HepG2 (cell line): Measurements from ENCODE around the gene SETD2. TPM values are rescaled to one million over a fixed set of nuclear protein-coding genes. Genes with fewer than 3 reads are reported as not detected.
A peak's percentile ranks its signal among the peaks of the same experiment; 100 is the strongest.

Source experiments
- ATAC-seq: fragments of 200-7000 bp; cut with Tn5 transposase; 3 replicates; pipeline ENCODE4 v1.9.1; 2020; ENCODE audit warnings: mild to moderate bottlenecking, moderate library complexity
- BruUV-seq: library from RNA; stranded (reverse); fragments of 400-500 nt; replicated peaks from 2 replicates; lab custom pipeline; 2021; lab: Mats Ljungman, UMichigan
- CTCF ChIA-PET: fragments of 300-600 bp; formaldehyde crosslinking; extraction: SDS; loops from one replicate; lab custom pipeline; 2021; ENCODE audit warnings: low total read pairs, inconsistent platforms, low intra/inter-chr PET ratio; lab: Yijun Ruan, JAX
- POLR2A ChIA-PET: fragments of 350-600 bp; sonication (Branson Sonifier 250); formaldehyde crosslinking; loops from one replicate; lab custom pipeline; 2020; ENCODE audit warnings: antibody characterized with exemption, inconsistent platforms; lab: Yijun Ruan, JAX
- DNase-seq: peaks from one replicate; pipeline ENCODE4 v3.0.0-alpha.2; 2015; ENCODE audit warnings: low spot score
- FAIRE-seq: peaks from 3 replicates; lab custom pipeline; 2011; peaks lifted over from hg19 to GRCh38; lab: Jason Lieb, UNC
- H2AFZ ChIP-seq: one replicate; pipeline ENCODE4 v1.6.1; 2011; ENCODE audit warnings: low read length, inconsistent platforms
- H3K27ac ChIP-seq: fragments of 300-600 bp; 3 replicates; pipeline ENCODE4 v1.8.0; 2011; ENCODE audit warnings: mixed run types, mild to moderate bottlenecking, mixed read lengths, low read length, inconsistent platforms; ENCODE audit not compliant: insufficient read depth; ENCODE audit errors: extremely low read length
- H3K27me3 ChIP-seq, 2 experiments: fragments of 200-600 bp in 1 of 2; 2 replicates in 1 of 2; 3 replicates in 1 of 2; pipeline versions ENCODE4 v1.6.0 to v1.8.0; 2011; ENCODE audit warnings: low read length in 2 of 2, mild to moderate bottlenecking in 2 of 2, moderate library complexity in 2 of 2, inconsistent platforms in 1 of 2; ENCODE audit not compliant: insufficient read depth in 2 of 2, control insufficient read depth in 1 of 2
- H3K36me3 ChIP-seq, 2 experiments: fragments of 200-600 bp in 1 of 2; replicated peaks in 1 of 2; 2 replicates in 1 of 2; 3 replicates in 1 of 2; pipeline versions ENCODE4 v1.5.1 to v1.8.0; 2011; ENCODE audit warnings: low read length in 2 of 2, inconsistent platforms in 1 of 2; ENCODE audit not compliant: insufficient read depth in 2 of 2, control insufficient read depth in 1 of 2
- H3K4me1 ChIP-seq: 2 replicates; pipeline ENCODE4 v1.5.1; 2012; ENCODE audit warnings: low read length, inconsistent platforms; ENCODE audit not compliant: insufficient read depth
- H3K4me2 ChIP-seq: 2 replicates; pipeline ENCODE4 v1.6.0; 2011; ENCODE audit warnings: low read depth, low read length, inconsistent platforms
- H3K4me3 ChIP-seq, 3 experiments: fragments of 200-600 bp in 1 of 3; sonication (generic), shearing (Covaris generic) in 1 of 3; replicated peaks in 1 of 3; 2 replicates each; pipeline ENCODE4 v1.5.1; 2011 to 2016; ENCODE audit warnings: low read length in 3 of 3, inconsistent platforms in 2 of 3, low read depth in 2 of 3, mild to moderate bottlenecking in 2 of 3, control low read depth in 1 of 3, mixed read lengths in 1 of 3; ENCODE audit not compliant: insufficient read depth in 1 of 3
- H3K79me2 ChIP-seq: one replicate; pipeline ENCODE4 v1.6.1; 2011; ENCODE audit warnings: low read length, inconsistent platforms; ENCODE audit not compliant: insufficient read depth
- H3K9ac ChIP-seq: 2 replicates; pipeline ENCODE4 v1.6.0; 2011; ENCODE audit warnings: mild to moderate bottlenecking, low read depth, low read length, inconsistent platforms; ENCODE audit not compliant: insufficient read depth
- H3K9me3 ChIP-seq: 2 replicates; pipeline ENCODE4 v1.5.1; 2012; ENCODE audit warnings: mild to moderate bottlenecking, low read length
- H4K20me1 ChIP-seq: 2 replicates; pipeline ENCODE4 v1.6.0; 2011; ENCODE audit warnings: inconsistent platforms, mild to moderate bottlenecking, low read length, moderate library complexity; ENCODE audit not compliant: insufficient read depth
- HNF4A ChIP-seq: sonication (generic); formaldehyde crosslinking; IDR thresholded peaks from 2 replicates; pipeline ENCODE4 v1.4.0; 2020; ENCODE audit warnings: missing genetic modification reagents
- KDM6A ChIP-seq: IDR thresholded peaks from 2 replicates; pipeline ENCODE4 v1.6.1; 2016; ENCODE audit warnings: low read depth
- POLR2G ChIP-seq: fragments of 200-400 bp; formaldehyde crosslinking; IDR thresholded peaks from 2 replicates; pipeline ENCODE4 v1.6.1; 2018; ENCODE audit warnings: mild to moderate bottlenecking, low read depth, low read length, moderate library complexity
- SALL1 ChIP-seq: sonication (generic); formaldehyde crosslinking; IDR thresholded peaks from 2 replicates; pipeline ENCODE4 v1.8.0; 2022; ENCODE audit warnings: mild to moderate bottlenecking, missing genetic modification reagents
- ZFP82 ChIP-seq: sonication (generic); formaldehyde crosslinking; IDR thresholded peaks from 2 replicates; pipeline ENCODE4 v1.5.1; 2020; ENCODE audit warnings: mild to moderate bottlenecking, missing genetic modification reagents, borderline replicate concordance
- ZMYM3 ChIP-seq: sonication (generic); formaldehyde crosslinking; IDR thresholded peaks from 2 replicates; pipeline ENCODE4 v1.5.1; 2020; ENCODE audit warnings: mild to moderate bottlenecking, missing genetic modification reagents
- ZNF121 ChIP-seq: sonication (generic); formaldehyde crosslinking; IDR thresholded peaks from 2 replicates; pipeline ENCODE4 v1.5.0; 2020; ENCODE audit warnings: mild to moderate bottlenecking, missing genetic modification reagents
- ZNF460 ChIP-seq: sonication (generic); formaldehyde crosslinking; IDR thresholded peaks from 2 replicates; pipeline ENCODE4 v1.5.1; 2020; ENCODE audit warnings: missing genetic modification reagents, mild to moderate bottlenecking, borderline replicate concordance
- ZNF713 ChIP-seq: sonication (generic); formaldehyde crosslinking; IDR thresholded peaks from 2 replicates; pipeline ENCODE4 v1.4.0; 2020; ENCODE audit warnings: mild to moderate bottlenecking, missing genetic modification reagents
- whole genome bisulfite sequencing: methylation state at CpG from one replicate; pipeline ENCODE4 v1.1.6; 2017; ENCODE audit warnings: low lambda C conversion rate; 5-methylcytosine and 5-hydroxymethylcytosine counted together
- in situ Hi-C: cut with HindIII; loops from 2 replicates; pipeline ENCODE4 v1.10.0; 2017; ENCODE audit warnings: low pct_unique_long_range_greater_than_20kb; ENCODE audit not compliant: extremely low pct_ligation_motif_present
- intact Hi-C: fragments of 100-400 bp; cut with micrococcal nuclease; formaldehyde crosslinking; loops from one replicate; pipeline ENCODE4 v1.10.0; 2022; ENCODE audit not compliant: unreplicated experiment
- polyA plus RNA-seq, 8 experiments: library from polyadenylated mRNA; depleted of rRNA in 3 of 8; stranded (reverse) in 7 of 8; unstranded in 1 of 8; fragments of >200 nt; fragmentation: Illumina TruSeq in 4 of 8; extraction: Trizol in 4 of 8; gene quantifications; 2 replicates each; pipeline versions ENCODE4 v1.2.1 to v1.2.3, GENCODE V29; 2011 to 2016; ENCODE audit warnings: low read depth in 4 of 8, missing spikeins in 1 of 8, mixed read lengths in 1 of 8; ENCODE audit not compliant: insufficient read depth in 1 of 8
- total RNA-seq, 5 experiments: library from RNA; depleted of rRNA; stranded (reverse); fragments of >200 nt; fragmentation: Illumina TruSeq; extraction: Trizol; gene quantifications; 2 replicates each; pipeline ENCODE4 v1.2.3, GENCODE V29; 2016; ENCODE audit warnings: low read depth in 1 of 5
- TF ChIP-seq, protein P1 (sequence below): IDR thresholded peaks from 2 replicates; pipeline ENCODE4 v1.4.0; 2020; ENCODE audit warnings: mild to moderate bottlenecking, missing genetic modification reagents
- TF ChIP-seq, protein P2 (sequence below): IDR thresholded peaks from 2 replicates; pipeline ENCODE4 v1.6.1; 2012; ENCODE audit warnings: low read length, improper control_type of control experiment
- TF ChIP-seq, protein P3 (sequence below): sonication (generic); formaldehyde crosslinking; IDR thresholded peaks from 2 replicates; pipeline ENCODE4 v1.5.0; 2020; ENCODE audit warnings: mild to moderate bottlenecking, missing genetic modification reagents

SETD2 gene
- total and polyA plus RNA-seq, 2 of the 13 experiments (the other 11 are each of a cell fraction or from before 2014, with no cell fraction given) = 14.2 to 24.2 TPM

- no peak for TF ChIP-seq POLR2G
- TF ChIP-seq, protein P1, sequence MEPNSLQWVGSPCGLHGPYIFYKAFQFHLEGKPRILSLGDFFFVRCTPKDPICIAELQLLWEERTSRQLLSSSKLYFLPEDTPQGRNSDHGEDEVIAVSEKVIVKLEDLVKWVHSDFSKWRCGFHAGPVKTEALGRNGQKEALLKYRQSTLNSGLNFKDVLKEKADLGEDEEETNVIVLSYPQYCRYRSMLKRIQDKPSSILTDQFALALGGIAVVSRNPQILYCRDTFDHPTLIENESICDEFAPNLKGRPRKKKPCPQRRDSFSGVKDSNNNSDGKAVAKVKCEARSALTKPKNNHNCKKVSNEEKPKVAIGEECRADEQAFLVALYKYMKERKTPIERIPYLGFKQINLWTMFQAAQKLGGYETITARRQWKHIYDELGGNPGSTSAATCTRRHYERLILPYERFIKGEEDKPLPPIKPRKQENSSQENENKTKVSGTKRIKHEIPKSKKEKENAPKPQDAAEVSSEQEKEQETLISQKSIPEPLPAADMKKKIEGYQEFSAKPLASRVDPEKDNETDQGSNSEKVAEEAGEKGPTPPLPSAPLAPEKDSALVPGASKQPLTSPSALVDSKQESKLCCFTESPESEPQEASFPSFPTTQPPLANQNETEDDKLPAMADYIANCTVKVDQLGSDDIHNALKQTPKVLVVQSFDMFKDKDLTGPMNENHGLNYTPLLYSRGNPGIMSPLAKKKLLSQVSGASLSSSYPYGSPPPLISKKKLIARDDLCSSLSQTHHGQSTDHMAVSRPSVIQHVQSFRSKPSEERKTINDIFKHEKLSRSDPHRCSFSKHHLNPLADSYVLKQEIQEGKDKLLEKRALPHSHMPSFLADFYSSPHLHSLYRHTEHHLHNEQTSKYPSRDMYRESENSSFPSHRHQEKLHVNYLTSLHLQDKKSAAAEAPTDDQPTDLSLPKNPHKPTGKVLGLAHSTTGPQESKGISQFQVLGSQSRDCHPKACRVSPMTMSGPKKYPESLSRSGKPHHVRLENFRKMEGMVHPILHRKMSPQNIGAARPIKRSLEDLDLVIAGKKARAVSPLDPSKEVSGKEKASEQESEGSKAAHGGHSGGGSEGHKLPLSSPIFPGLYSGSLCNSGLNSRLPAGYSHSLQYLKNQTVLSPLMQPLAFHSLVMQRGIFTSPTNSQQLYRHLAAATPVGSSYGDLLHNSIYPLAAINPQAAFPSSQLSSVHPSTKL (CRISPR knock-in tag) = no peak
- TF ChIP-seq ZMYM3 (CRISPR knock-in tag) = 0 out of 2 replicates have a peak, but pooled peaks have one; percentile 35
- TF ChIP-seq, protein P2, sequence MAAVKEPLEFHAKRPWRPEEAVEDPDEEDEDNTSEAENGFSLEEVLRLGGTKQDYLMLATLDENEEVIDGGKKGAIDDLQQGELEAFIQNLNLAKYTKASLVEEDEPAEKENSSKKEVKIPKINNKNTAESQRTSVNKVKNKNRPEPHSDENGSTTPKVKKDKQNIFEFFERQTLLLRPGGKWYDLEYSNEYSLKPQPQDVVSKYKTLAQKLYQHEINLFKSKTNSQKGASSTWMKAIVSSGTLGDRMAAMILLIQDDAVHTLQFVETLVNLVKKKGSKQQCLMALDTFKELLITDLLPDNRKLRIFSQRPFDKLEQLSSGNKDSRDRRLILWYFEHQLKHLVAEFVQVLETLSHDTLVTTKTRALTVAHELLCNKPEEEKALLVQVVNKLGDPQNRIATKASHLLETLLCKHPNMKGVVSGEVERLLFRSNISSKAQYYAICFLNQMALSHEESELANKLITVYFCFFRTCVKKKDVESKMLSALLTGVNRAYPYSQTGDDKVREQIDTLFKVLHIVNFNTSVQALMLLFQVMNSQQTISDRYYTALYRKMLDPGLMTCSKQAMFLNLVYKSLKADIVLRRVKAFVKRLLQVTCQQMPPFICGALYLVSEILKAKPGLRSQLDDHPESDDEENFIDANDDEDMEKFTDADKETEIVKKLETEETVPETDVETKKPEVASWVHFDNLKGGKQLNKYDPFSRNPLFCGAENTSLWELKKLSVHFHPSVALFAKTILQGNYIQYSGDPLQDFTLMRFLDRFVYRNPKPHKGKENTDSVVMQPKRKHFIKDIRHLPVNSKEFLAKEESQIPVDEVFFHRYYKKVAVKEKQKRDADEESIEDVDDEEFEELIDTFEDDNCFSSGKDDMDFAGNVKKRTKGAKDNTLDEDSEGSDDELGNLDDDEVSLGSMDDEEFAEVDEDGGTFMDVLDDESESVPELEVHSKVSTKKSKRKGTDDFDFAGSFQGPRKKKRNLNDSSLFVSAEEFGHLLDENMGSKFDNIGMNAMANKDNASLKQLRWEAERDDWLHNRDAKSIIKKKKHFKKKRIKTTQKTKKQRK = no peak
- peak; percentile 99 for TF ChIP-seq ZNF121 (CRISPR knock-in tag)
- peak; percentile 41 for TF ChIP-seq ZNF460 (CRISPR knock-in tag)
- TF ChIP-seq ZNF713 = no peak
- TF ChIP-seq SALL1 (CRISPR knock-in tag) = 0 out of 2 replicates have a peak, but pooled peaks have one; percentile 17
- TF ChIP-seq HNF4A (CRISPR knock-in tag) = peak; percentile 58
- no peak for TF ChIP-seq ZFP82 (CRISPR knock-in tag)
- TF ChIP-seq, protein P3, sequence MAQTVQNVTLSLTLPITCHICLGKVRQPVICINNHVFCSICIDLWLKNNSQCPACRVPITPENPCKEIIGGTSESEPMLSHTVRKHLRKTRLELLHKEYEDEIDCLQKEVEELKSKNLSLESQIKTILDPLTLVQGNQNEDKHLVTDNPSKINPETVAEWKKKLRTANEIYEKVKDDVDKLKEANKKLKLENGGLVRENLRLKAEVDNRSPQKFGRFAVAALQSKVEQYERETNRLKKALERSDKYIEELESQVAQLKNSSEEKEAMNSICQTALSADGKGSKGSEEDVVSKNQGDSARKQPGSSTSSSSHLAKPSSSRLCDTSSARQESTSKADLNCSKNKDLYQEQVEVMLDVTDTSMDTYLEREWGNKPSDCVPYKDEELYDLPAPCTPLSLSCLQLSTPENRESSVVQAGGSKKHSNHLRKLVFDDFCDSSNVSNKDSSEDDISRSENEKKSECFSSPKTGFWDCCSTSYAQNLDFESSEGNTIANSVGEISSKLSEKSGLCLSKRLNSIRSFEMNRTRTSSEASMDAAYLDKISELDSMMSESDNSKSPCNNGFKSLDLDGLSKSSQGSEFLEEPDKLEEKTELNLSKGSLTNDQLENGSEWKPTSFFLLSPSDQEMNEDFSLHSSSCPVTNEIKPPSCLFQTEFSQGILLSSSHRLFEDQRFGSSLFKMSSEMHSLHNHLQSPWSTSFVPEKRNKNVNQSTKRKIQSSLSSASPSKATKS (CRISPR knock-in tag) = no peak
- no peak for TF ChIP-seq KDM6A (CRISPR knock-in tag)
- TF ChIP-seq, all 625 proteins: peak for 5
- ChIA-PET POLR2A (interaction anchor here (1.2 kb wide), 1 partner anchor 21 kb away, joined by 3 read pairs; no protein-coding TSS in a partner anchor), CTCF (no interaction called here)
- Histone ChIP-seq H3K27ac (no peak overlapping the region), H3K9me3 (no peaks in the 10 kb centered on the region), H3K4me1 (peaks cover 68% of the 10 kb centered on the region), H4K20me1 (peaks cover 30% of the 10 kb centered on the region; the same call in 1 of the 2 replicates), H3K27me3 (no peaks in the 10 kb centered on the region), H3K4me2 (no peak overlapping the region), H3K4me3 (no peak overlapping the region), H3K36me3 (0 out of 5 replicates have a peak, but pooled peaks cover 0 to 4% of the 10 kb centered on the region in 2 experiments), H2AFZ (no peak overlapping the region), H3K9ac (no peak overlapping the region), H3K79me2 (peaks cover 85% of the 10 kb centered on the region)
- intact Hi-C loops = no loop called here
- in situ Hi-C loops = no loop called here
- DNase-seq (no peak), ATAC-seq (peak; percentile 20; the same call in 2 of the 3 replicates), FAIRE-seq (no peak)
- no TSS peak for BruUV-seq
- WGBS = 83% methylated on average over 1 of the region's 1 CpG
These were observed 18.6 kb downstream of the SETD2 start for GRCh38 chr3:47145272-47145671.
